GM19372 (cell line): ENCODE measurements around the gene THSD4.

Experiments used
- ATAC-seq: cut with Tn5 transposase; IDR thresholded peaks from one replicate; pipeline ENCODE4 v1.9.1; 2021; ENCODE audit warnings: mild to moderate bottlenecking, low read depth, moderate library complexity; ENCODE audit not compliant: unreplicated experiment

Gene THSD4

GRCh38 chr15:71278989-71279756 lies 163.9 kb downstream of the THSD4 start:
- ATAC-seq: no peak

- no peak for ATAC-seq
These were observed 164.5 kb downstream of the THSD4 start for GRCh38 chr15:71279757-71280141.

GRCh38 chr15:71280206-71280605 lies 164.9 kb downstream of the THSD4 start:
- ATAC-seq: no peak

GRCh38 chr15:71281256-71281655 lies 166.0 kb downstream of the THSD4 start:
- no peak for ATAC-seq

GRCh38 chr15:71282076-71282475 lies 166.8 kb downstream of the THSD4 start:
- ATAC-seq: no peak

GRCh38 chr15:71288348-71288955 lies 173.2 kb downstream of the THSD4 start:
- no peak for ATAC-seq

- no peak for ATAC-seq
These were observed 174.7 kb downstream of the THSD4 start for GRCh38 chr15:71290002-71290401.

GRCh38 chr15:71290881-71291635 lies 175.8 kb downstream of the THSD4 start:
- ATAC-seq: no peak

- ATAC-seq: no peak
These were observed 176.5 kb downstream of the THSD4 start for GRCh38 chr15:71291723-71292122.

- ATAC-seq: no peak
These were observed 178.5 kb downstream of the THSD4 start for GRCh38 chr15:71293723-71294122.

- no peak for ATAC-seq
These were observed 179.1 kb downstream of the THSD4 start for GRCh38 chr15:71294251-71294910.

GRCh38 chr15:71294911-71295602 lies 179.8 kb downstream of the THSD4 start:
- no peak for ATAC-seq

GRCh38 chr15:71295603-71296314 lies 180.5 kb downstream of the THSD4 start:
- no peak for ATAC-seq

GRCh38 chr15:71296315-71296679 lies 181.0 kb downstream of the THSD4 start:
- ATAC-seq: no peak

- ATAC-seq: no peak
These were observed 186.8 kb downstream of the THSD4 start for GRCh38 chr15:71301958-71302621.

GRCh38 chr15:71302861-71303410 lies 187.7 kb downstream of the THSD4 start:
- no peak for ATAC-seq

GRCh38 chr15:71303977-71304376 lies 188.7 kb downstream of the THSD4 start:
- ATAC-seq: no peak

GRCh38 chr15:71304681-71305080 lies 189.4 kb downstream of the THSD4 start:
- ATAC-seq: no peak

GRCh38 chr15:71306538-71306937 lies 191.3 kb downstream of the THSD4 start:
- ATAC-seq: no peak
